ENCODE results near the gene KRT33B. TPM values are rescaled to one million over a fixed set of nuclear protein-coding genes. Genes with fewer than 3 reads are reported as not detected.

Gene KRT33B
- polyA plus RNA-seq, 1 donor from 2014 or later: not detected

DNA sequence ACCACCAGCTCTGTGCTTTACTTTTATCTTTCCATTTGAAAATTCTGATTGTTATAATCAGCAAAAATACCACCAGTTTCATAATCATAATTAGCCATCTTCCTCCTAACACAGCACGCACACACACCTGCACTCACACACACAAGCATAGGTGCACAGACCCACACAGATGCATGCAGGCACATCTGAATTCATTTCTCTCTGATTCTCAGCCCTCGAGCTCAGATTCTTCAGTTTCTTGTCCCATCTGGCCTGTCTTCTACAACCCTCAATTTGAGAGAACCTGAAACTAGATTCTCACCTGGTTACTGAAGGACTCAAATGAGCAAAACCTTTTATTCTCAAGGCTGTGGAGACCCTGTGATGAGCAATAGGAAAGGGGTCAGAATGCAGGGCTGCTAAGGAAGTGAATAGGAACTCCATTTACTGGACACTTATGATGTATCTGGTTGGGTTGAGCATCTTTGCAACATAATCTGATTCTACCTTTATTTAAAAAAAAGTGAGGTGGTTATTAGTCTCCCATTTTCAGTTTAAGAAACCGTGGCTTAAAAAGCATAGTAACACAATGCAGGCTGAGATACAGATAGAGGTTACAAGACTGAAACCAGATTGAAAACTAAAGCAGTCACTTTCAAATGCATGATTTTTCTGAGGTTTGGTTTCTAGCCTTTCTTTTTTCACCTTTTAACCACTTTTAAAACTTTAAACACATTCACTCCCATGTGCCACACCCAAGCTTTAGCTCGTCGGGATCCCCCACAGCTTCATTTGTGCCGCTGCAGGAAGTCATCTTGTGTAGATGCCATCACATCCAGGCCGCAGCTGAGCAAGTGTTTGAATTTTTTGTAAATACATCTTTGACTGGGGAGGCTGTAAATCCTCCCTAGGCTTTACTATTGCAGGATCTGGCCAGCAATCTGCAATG is 28.4 kb downstream of the KRT33B start:
- H3K36me3 ChIP-seq (ENCODE audit: insufficient read depth, low read length): no peaks in the 10 kb centered on the region
- H3K9me2 ChIP-seq (ENCODE audit: insufficient read depth, low read length): no peaks in the 10 kb centered on the region
- H3K9ac ChIP-seq (ENCODE audit: low read length): no peak overlapping the region
- H3K79me2 ChIP-seq (replicated peaks; ENCODE audit: insufficient read depth, low read length): no peaks in the 10 kb centered on the region
- H3K9me3 ChIP-seq (ENCODE audit: low read length): no peaks in the 10 kb centered on the region
- H3K4me2 ChIP-seq (ENCODE audit: low read length): no peak overlapping the region
- H4K20me1 ChIP-seq (ENCODE audit: insufficient read depth): no peaks in the 10 kb centered on the region
- no peak overlapping the region for H3K4me3 ChIP-seq (ENCODE audit: low read length)
- no peaks in the 10 kb centered on the region for H3F3A ChIP-seq (ENCODE audit: insufficient read depth, low read length, poor library complexity, severe bottlenecking)
- no peaks in the 10 kb centered on the region for H3K27me3 ChIP-seq (ENCODE audit: insufficient read depth, low read depth, low read length)
- TF ChIP-seq, protein P1, sequence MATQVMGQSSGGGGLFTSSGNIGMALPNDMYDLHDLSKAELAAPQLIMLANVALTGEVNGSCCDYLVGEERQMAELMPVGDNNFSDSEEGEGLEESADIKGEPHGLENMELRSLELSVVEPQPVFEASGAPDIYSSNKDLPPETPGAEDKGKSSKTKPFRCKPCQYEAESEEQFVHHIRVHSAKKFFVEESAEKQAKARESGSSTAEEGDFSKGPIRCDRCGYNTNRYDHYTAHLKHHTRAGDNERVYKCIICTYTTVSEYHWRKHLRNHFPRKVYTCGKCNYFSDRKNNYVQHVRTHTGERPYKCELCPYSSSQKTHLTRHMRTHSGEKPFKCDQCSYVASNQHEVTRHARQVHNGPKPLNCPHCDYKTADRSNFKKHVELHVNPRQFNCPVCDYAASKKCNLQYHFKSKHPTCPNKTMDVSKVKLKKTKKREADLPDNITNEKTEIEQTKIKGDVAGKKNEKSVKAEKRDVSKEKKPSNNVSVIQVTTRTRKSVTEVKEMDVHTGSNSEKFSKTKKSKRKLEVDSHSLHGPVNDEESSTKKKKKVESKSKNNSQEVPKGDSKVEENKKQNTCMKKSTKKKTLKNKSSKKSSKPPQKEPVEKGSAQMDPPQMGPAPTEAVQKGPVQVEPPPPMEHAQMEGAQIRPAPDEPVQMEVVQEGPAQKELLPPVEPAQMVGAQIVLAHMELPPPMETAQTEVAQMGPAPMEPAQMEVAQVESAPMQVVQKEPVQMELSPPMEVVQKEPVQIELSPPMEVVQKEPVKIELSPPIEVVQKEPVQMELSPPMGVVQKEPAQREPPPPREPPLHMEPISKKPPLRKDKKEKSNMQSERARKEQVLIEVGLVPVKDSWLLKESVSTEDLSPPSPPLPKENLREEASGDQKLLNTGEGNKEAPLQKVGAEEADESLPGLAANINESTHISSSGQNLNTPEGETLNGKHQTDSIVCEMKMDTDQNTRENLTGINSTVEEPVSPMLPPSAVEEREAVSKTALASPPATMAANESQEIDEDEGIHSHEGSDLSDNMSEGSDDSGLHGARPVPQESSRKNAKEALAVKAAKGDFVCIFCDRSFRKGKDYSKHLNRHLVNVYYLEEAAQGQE (IDR thresholded peaks at IDR 0.05; ENCODE audit: borderline replicate concordance): no peak
- TF ChIP-seq EP300 (conservative IDR thresholded peaks at IDR 0.05; ENCODE audit: poor library complexity, severe bottlenecking) (no peak), POLR2AphosphoS5 (IDR thresholded peaks at IDR 0.05) (no peak), EZH2 (IDR thresholded peaks at IDR 0.05; ENCODE audit: borderline replicate concordance, insufficient read depth, low read length, poor library complexity, severe bottlenecking) (no peak), TAF1 (IDR thresholded peaks at IDR 0.05; ENCODE audit: low read depth) (no peak), RAD21 (conservative IDR thresholded peaks at IDR 0.05) (no peak), SMC3 (conservative IDR thresholded peaks at IDR 0.05; ENCODE audit: poor library complexity) (no peak), MXI1 (conservative IDR thresholded peaks at IDR 0.05; ENCODE audit: poor library complexity, severe bottlenecking) (no peak)
- TF ChIP-seq, protein P2, sequence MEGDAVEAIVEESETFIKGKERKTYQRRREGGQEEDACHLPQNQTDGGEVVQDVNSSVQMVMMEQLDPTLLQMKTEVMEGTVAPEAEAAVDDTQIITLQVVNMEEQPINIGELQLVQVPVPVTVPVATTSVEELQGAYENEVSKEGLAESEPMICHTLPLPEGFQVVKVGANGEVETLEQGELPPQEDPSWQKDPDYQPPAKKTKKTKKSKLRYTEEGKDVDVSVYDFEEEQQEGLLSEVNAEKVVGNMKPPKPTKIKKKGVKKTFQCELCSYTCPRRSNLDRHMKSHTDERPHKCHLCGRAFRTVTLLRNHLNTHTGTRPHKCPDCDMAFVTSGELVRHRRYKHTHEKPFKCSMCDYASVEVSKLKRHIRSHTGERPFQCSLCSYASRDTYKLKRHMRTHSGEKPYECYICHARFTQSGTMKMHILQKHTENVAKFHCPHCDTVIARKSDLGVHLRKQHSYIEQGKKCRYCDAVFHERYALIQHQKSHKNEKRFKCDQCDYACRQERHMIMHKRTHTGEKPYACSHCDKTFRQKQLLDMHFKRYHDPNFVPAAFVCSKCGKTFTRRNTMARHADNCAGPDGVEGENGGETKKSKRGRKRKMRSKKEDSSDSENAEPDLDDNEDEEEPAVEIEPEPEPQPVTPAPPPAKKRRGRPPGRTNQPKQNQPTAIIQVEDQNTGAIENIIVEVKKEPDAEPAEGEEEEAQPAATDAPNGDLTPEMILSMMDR (IDR thresholded peaks at IDR 0.05; ENCODE audit: poor library complexity, severe bottlenecking): no peak
- H3K27ac ChIP-seq (ENCODE audit: low read length): no peak overlapping the region
- no peak overlapping the region for H2AFZ ChIP-seq (ENCODE audit: low read depth, low read length)

DNA sequence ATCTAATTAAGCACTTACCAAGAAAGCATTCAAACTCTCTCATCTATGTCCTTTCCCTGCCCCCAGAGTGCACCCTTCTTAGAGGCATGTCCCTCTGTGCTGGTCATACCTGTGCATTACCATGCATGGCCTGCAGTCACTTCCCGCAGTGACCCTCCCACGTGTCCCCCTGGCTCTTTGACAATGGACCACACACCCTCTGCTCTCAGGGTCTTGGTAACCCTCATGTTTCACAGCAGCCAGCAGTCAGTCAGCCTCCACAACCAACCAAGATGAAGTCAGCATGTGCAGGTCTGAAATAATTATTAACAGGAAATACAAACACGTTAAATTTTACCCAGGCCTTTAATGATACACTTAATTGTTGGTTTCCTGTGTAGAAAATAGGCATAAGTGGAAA is 29.1 kb downstream of the KRT33B start:
- Histone ChIP-seq H4K20me1 (ENCODE audit: insufficient read depth) (no peaks in the 10 kb centered on the region), H3K9me3 (ENCODE audit: low read length) (no peaks in the 10 kb centered on the region), H3F3A (ENCODE audit: insufficient read depth, low read length, poor library complexity, severe bottlenecking) (no peaks in the 10 kb centered on the region), H2AFZ (ENCODE audit: low read depth, low read length) (no peak overlapping the region), H3K4me3 (ENCODE audit: low read length) (no peak overlapping the region), H3K9ac (ENCODE audit: low read length) (no peak overlapping the region), H3K4me2 (ENCODE audit: low read length) (no peak overlapping the region), H3K27me3 (ENCODE audit: insufficient read depth, low read depth, low read length) (no peaks in the 10 kb centered on the region), H3K79me2 (replicated peaks; ENCODE audit: insufficient read depth, low read length) (no peaks in the 10 kb centered on the region), H3K36me3 (ENCODE audit: insufficient read depth, low read length) (no peaks in the 10 kb centered on the region), H3K27ac (ENCODE audit: low read length) (no peak overlapping the region), H3K9me2 (ENCODE audit: insufficient read depth, low read length) (no peaks in the 10 kb centered on the region)
- TF ChIP-seq MXI1 (conservative IDR thresholded peaks at IDR 0.05; ENCODE audit: poor library complexity, severe bottlenecking) (no peak), POLR2AphosphoS5 (IDR thresholded peaks at IDR 0.05) (no peak), EP300 (conservative IDR thresholded peaks at IDR 0.05; ENCODE audit: poor library complexity, severe bottlenecking) (no peak), EZH2 (IDR thresholded peaks at IDR 0.05; ENCODE audit: borderline replicate concordance, insufficient read depth, low read length, poor library complexity, severe bottlenecking) (no peak)
